Measurements from ENCODE around the gene MCOLN3. TPM values are rescaled to one million over a fixed set of nuclear protein-coding genes. Genes with fewer than 3 reads are reported as not detected.
"Not testable (repeated sequence)": the region's sequence is repeated elsewhere in the genome, so short reads cannot be mapped to it uniquely, and the experiment has no call there.

The MCOLN3 gene
- total RNA-seq, 1 experiment from 2014 or later, result 3.0 TPM

GRCh38 chr1:85047472-85048295 lies 616 bp downstream of the MCOLN3 start:
- DNase-seq (ENCODE audit: low read depth), result peak; percentile 11

GRCh38 chr1:85047144-85047471 lies 1.2 kb downstream of the MCOLN3 start:
- DNase-seq (ENCODE audit: low read depth), result no peak

- no peak for DNase-seq (ENCODE audit: low read depth)
Observed at GRCh38 chr1:85042413-85042812, 5.9 kb downstream of the MCOLN3 start.

GRCh38 chr1:85041793-85042192 lies 6.5 kb downstream of the MCOLN3 start:
- DNase-seq (ENCODE audit: low read depth), result no peak

- DNase-seq (ENCODE audit: low read depth), result no peak
Observed at GRCh38 chr1:85033221-85033620, 15.1 kb downstream of the MCOLN3 start.

DNA sequence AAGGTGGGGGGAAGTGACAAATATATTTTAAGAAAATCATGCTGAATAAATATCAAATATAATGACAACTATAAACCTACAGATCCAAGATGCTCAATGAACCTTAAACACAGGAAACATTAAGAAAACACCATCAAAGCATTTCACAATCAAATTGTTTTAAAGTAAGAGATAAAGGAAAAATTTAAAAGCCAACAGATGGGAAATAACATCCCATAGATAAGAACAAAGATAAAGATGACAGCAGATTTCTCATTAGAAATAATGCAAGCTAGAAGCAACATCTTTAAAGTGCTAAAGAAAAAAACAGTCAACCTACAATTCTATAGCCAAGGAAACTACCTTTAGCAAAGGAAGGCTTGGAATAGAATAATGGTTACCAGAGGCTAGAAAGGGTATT lies 17.8 kb downstream of the MCOLN3 start:
- no peak for DNase-seq (ENCODE audit: low read depth)

DNA sequence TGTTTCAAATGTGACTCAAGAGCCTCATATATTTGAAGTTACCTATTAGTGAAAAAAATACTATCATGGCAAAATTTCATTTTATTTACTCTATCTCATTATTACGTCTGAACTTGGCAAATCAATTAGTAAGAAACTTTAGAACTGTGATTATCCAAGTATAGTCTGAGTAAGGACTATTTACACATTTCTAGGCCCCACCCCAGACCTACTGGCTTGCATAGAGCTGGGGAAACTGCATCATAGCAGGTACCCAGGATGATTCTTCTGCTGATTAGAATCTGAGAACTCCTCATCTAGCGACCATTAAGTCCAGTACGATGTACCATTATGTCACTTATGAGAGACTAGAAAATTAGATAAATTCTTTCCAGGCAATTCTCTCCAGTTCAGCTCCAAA lies 20.1 kb downstream of the MCOLN3 start:
- DNase-seq (ENCODE audit: low read depth), result no peak

GRCh38 chr1:85027242-85027983 lies 20.9 kb downstream of the MCOLN3 start:
- DNase-seq (ENCODE audit: low read depth), result peak; percentile 24

- no peak for DNase-seq (ENCODE audit: low read depth)
Observed at GRCh38 chr1:85025940-85026339, 22.4 kb downstream of the MCOLN3 start.

DNA sequence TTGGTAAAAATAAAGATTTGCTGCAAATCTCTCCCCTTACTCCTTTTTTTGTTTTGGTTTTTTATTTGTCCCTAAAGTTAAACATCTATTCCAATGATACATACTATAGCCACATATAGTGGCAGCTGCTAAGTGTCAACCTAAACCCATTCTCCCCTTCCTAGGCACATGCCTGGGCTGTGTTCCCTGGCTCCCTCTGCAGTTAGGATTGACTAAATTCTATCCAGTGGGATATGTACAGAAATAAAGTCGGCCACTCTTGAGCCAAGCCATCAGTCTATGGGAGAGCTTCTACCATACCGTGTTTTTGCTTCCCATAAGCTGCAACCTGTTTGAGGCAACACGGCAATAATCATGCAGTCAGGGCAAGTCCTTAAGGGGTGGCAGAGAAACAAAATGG lies 23.6 kb downstream of the MCOLN3 start:
- DNase-seq (ENCODE audit: low read depth), result no peak

GRCh38 chr1:85022700-85023099 lies 25.6 kb downstream of the MCOLN3 start:
- no peak for DNase-seq (ENCODE audit: low read depth)

DNA sequence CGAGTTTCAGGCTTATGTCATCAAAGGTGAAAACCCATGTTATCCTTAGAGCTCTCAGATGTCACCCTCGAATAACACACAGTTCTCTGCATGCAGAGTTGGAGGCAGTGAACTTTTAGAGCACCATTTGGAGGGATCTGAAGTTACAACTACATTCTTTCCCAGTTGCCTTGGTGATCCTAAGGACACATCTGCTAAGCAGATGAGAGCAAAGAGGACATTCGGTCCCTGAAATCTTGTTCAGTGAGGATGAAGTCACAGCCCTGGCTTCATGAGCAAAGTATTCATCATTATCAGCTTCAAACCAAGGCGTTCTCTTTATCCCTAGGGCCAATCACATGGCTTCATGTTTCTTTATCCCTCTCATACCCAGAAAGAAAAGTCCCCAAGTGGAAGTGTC lies 28.3 kb downstream of the MCOLN3 start:
- DNase-seq (ENCODE audit: low read depth), result peak; percentile 50

GRCh38 chr1:85015826-85016225 lies 32.5 kb downstream of the MCOLN3 start:
- no peak for DNase-seq (ENCODE audit: low read depth)

GRCh38 chr1:85005641-85006040 lies 42.7 kb downstream of the MCOLN3 start:
- DNase-seq (ENCODE audit: low read depth), result not testable (repeated sequence)

DNA sequence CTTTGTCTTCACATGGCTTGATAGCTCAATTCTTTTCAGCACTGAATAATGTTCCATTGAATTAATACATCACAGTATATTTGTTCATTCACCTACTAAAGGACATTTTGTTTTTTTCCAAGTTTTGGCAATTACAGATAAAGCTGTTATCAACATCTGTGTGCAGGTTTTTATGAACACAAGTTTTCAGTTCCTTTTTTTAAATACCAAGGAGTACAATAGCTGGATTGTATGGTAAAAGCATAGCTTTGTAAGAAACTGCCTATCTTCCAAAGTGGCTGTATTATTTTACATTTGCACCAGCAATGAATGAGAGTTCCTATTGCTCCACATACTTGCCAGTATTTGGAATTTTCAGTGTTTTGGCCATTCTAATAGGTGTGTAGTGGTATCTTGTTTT lies 46.6 kb downstream of the MCOLN3 start:
- no peak for DNase-seq (ENCODE audit: low read depth)

- DNase-seq (ENCODE audit: low read depth), result peak; percentile 4
Observed at GRCh38 chr1:84998642-84999280, 49.5 kb downstream of the MCOLN3 start.

DNA sequence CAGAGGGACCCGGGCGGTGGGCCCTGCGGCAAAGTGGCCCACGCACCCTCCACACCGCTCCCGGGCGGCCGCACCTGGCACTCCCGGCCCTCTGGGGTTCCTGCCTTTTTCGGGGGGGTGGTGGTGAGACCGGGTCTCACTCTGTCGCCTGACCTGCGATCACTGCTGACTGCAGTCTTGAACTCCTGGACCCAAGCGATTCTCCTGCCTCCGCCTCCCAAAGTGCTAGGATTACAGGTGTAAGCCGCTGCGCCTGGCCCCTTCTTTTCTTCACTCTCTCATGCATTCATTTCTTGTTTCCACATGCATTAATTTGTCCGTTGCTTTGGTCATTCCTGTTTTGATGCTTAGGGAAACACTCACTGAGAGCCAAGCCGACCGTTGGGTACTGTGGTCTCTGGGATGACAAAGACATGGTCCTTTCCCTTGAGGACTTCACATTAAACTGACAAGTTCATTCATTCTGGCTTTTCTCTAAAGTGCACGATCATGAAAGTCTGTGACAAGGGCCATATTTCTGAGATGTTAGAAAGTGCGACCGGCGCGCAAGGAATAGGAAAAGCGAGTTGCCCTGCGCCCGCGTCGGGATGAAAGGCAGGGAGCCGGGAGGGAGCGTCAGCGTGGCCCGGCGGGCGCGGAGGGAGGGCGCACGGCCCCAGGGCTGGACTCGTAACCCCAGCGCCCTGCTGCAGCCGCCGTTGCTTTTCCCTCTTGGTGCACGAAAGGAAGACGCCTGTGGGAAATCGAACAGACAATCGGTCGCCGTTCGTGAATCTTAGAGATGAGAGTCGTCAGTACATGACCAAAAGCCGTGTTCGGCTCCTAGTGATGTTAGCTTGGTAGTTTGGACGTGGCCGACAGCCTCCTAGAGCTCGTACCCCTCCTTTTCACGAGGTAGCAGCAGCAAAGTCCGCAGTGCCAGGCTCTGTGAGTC lies 50.4 kb downstream of the MCOLN3 start:
- DNase-seq (ENCODE audit: low read depth), result no peak

- no peak for DNase-seq (ENCODE audit: low read depth)
Observed at GRCh38 chr1:84996846-84997666, 51.2 kb downstream of the MCOLN3 start, which contains the start of gene MCOLN2. MCOLN2 (minus strand) TSS chr1:84997113; CDS start chr1:84996872, 241 bp downstream.

DNA sequence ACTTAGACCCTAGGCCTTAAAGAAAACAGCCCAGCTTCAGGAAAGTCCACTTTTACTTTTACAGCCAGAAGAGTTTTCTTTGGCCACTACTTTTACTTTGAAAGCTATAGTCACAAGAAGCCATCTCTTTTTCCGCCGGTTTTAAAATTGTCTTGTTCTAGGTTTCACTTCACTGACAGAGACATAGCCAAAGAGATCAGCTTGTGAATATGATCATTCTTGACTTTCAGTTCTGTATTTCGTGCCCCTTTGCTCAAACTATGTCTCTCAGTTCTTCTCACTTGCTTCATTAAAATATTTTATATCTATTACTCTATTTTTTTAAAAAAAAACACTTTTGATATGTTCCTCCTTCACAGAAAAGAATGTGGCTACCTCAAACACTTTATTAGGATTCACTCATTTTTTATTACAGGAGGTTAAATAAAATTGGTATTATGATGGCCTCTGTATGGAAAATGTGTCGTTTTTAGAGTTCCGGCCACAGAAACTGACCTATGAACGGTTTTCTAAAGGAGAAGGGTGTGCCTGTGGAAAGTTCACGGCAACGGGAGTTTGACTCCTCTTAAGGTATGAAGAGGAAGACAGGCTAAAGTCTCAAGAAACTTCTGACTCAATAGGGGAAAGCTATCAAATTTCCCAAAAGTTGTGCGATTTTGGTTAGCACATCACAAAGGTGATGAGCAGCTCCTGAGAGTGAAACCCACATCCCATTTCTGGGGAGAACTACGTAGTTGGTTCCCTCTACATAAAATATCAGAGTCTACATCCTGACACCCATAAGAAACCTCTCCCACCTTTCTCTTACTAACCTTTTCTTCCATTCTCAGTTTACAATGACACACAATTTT lies 52.6 kb downstream of the MCOLN3 start:
- no peak for DNase-seq (ENCODE audit: low read depth)

All from LHCN-M2 (cell line).